Keratinocyte (primary cell): Measurements from ENCODE around the gene TNFSF13B.

Experiments
- EZH2 ChIP-seq: IDR thresholded peaks from one replicate; pipeline ENCODE4 v1.6.1; 2012; ENCODE audit warnings: inconsistent platforms, mild to moderate bottlenecking, low read length, moderate library complexity
- TF ChIP-seq, protein P1 (sequence below), 3 experiments: IDR thresholded peaks in 1 of 3; conservative IDR thresholded peaks in 1 of 3; optimal IDR thresholded peaks in 1 of 3; 2 replicates in 2 of 3; 3 replicates in 1 of 3; pipeline versions ENCODE3 to v1.5.1; 2011; ENCODE audit warnings: low read length in 3 of 3, mild to moderate bottlenecking in 3 of 3, moderate library complexity in 2 of 3, control low read depth in 1 of 3, inconsistent platforms in 1 of 3; ENCODE audit not compliant: insufficient read depth in 2 of 3; ENCODE audit errors: extremely low read depth in 1 of 3

DNA sequence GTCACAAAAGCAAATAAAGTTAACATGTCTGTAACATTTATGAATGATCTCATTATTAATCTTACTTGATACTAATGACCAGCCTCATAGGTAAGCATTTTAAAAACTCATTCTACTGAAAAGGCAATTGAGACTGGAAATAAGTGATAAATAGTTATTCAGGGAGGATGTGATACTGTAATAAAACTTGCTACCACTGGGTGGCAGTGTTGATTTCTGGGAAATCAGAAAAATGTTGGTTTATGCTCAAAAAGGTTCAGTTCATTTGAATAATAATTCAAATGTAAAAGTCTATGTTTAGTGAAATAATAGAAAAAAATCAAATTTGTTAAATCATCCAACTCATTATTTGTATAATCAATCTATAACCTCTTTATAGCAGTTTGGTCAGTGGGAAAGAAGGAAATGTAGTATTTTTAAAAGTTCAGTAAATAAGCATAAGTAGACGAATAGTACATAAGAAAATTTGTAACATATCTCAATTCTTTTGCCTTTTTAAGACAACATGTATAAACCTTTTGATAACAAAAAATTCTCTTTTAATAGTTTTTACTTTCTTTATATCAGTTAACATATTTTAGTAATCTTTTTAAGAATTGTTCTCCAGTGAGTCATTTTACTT, 41.8 kb upstream of the TNFSF13B start:
- TF ChIP-seq, protein P1, sequence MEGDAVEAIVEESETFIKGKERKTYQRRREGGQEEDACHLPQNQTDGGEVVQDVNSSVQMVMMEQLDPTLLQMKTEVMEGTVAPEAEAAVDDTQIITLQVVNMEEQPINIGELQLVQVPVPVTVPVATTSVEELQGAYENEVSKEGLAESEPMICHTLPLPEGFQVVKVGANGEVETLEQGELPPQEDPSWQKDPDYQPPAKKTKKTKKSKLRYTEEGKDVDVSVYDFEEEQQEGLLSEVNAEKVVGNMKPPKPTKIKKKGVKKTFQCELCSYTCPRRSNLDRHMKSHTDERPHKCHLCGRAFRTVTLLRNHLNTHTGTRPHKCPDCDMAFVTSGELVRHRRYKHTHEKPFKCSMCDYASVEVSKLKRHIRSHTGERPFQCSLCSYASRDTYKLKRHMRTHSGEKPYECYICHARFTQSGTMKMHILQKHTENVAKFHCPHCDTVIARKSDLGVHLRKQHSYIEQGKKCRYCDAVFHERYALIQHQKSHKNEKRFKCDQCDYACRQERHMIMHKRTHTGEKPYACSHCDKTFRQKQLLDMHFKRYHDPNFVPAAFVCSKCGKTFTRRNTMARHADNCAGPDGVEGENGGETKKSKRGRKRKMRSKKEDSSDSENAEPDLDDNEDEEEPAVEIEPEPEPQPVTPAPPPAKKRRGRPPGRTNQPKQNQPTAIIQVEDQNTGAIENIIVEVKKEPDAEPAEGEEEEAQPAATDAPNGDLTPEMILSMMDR (optimal IDR thresholded peaks at IDR 0.05 in 1 of 3, IDR thresholded peaks at IDR 0.05 in 1 of 3, conservative IDR thresholded peaks at IDR 0.05 in 1 of 3; ENCODE audit: extremely low read depth in 1 of 3, insufficient read depth in 2 of 3, low read length in 3 of 3), result peak in 2 of 3 experiments; percentile 51
- no peak for TF ChIP-seq EZH2
